Measurements from ENCODE around the gene DHRS2.

GRCh38 chr14:23640524-23641141, 4.5 kb downstream of the DHRS2 start:
- TF ChIP-seq POLR2A (IDR thresholded peaks at IDR 0.05), result no peak
- TF ChIP-seq POLR2AphosphoS5 (IDR thresholded peaks at IDR 0.05), result no peak
